ENCODE results near the gene NOTCH2. TPM values are rescaled to one million over a fixed set of nuclear protein-coding genes. Genes with fewer than 3 reads are reported as not detected.
"Not testable (repeated sequence)": the region's sequence is repeated elsewhere in the genome, so short reads cannot be mapped to it uniquely, and the experiment has no call there.

The NOTCH2 gene
- total and polyA plus RNA-seq, 8 donors: 69.1 to 129 (median 82.2) TPM

DNA sequence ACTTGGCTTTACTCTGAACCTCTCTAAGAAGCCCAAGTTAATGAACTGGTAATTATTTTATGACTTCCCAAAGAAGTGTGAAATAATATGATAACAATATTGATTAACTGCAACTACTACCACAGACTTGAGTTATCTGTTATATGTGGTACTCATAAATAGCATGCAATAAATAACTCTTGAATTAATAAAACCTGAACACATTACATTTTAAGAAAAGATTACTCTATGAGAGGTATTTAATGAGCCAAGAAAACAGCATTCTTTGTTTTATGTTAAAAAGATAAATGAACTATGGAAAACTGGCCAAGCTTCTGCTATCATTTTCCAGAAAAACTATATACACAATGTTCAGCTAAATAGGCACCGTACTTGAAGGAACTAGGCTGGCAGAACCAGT lies 45.7 kb downstream of the NOTCH2 start:
- ATAC-seq; intact Hi-C loops (cut with DNase I); H3K4me3 ChIP-seq; H3K9me3 ChIP-seq; H3K36me3 ChIP-seq; H3K27ac ChIP-seq; H3K4me1 ChIP-seq; H3K27me3 ChIP-seq: not testable (repeated sequence)
- peak in 2 of 4 donors; percentile 7 to 19 for DNase-seq

DNA sequence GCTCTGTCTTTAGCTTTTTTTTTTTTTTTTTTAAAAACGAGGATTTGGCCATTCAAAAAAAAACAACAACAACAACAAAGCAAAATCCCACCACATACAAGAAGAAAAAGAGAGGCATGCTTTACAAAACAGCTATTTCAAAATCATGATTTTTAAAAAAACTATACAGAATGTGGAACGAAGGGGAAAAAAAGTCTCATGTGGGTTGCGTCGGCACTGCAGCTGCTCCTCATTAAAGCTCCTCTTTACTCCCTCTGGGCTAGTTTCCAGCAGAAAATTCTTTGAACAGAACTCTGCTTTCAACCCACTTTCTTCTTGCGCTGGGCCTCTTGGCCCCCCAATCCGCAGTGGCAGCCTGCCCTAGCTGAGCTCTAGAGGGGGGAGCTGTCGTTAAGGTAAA lies 54.5 kb downstream of the NOTCH2 start:
- intact Hi-C loops (cut with DNase I); H3K9me3 ChIP-seq: not testable (repeated sequence)

DNA sequence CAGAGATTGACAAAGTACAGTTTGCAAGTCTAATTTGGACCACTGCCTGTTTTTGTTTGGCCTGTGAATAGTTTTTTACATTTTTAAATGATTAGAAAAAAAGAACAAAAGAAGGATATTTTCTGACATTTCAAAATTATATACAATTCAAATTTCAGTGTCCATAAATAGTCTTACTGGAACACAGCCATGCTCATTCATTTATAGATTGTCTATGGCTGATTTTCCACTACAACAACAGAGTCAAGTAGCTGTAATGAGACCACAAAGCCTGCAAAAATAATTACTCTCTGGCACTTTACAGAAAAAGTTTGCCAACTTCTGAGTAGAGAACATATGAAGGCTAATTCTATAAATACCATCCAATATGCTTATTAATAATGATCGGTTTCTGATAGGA lies 61.1 kb downstream of the NOTCH2 start:
- H3K36me3 ChIP-seq; ATAC-seq; H3K4me1 ChIP-seq; intact Hi-C loops (cut with DNase I); H3K27ac ChIP-seq; DNase-seq; H3K4me3 ChIP-seq; H3K27me3 ChIP-seq; H3K9me3 ChIP-seq: not testable (repeated sequence)

More for the DNA sequence above, 54.5 kb downstream of the NOTCH2 start:
- H3K27me3 ChIP-seq, ATAC-seq, H3K4me1 ChIP-seq, H3K36me3 ChIP-seq, H3K4me3 ChIP-seq: not testable (repeated sequence)
- peak in 2 of 4 donors; percentile 6 to 34 for DNase-seq
- peak overlapping the region in 1 of 2 donors; percentile 28 for H3K27ac ChIP-seq

DNA sequence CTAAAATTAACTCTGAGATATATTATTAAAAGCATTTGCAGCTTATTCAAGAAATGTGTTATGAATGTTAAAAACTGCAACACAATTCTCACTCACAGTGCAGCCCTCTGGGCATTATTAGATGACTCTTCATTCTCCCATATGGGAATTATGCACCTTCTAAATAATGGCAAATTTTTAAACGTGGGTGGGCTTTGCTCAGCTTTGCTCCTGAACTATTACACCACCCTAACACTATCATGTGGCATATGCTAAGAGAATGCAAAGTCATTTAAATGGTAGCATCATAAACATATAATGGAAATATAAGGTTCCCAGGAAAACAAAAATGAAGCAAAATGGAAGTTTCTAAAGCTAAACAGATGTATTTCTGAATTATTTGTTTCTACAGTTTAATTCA lies 61.6 kb downstream of the NOTCH2 start:
- H3K9me3 ChIP-seq; H3K36me3 ChIP-seq; intact Hi-C loops (cut with DNase I); H3K4me3 ChIP-seq; DNase-seq; H3K4me1 ChIP-seq; H3K27ac ChIP-seq; H3K27me3 ChIP-seq; ATAC-seq: not testable (repeated sequence)

DNA sequence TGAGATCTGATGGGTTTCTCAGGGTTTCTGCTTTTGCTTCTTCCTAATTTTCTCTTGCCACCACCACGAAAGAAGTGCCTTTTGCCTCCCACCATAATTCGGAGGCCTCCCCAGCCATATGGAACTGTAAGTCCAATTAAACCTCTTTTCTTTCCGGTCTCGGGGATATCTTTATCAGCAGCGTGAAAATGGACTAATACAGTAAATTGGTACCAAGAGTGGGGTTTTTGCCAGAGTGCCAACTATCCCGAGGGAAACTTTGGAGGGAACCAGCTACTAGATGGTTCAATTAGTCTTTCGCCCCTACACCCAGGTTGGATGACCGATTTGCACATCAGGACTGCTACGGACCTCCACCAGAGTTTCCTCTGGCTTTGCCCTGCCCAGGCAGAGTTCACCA lies 68.4 kb downstream of the NOTCH2 start:
- H3K4me1 ChIP-seq; H3K9me3 ChIP-seq; H3K4me3 ChIP-seq; H3K27ac ChIP-seq; ATAC-seq; intact Hi-C loops (cut with DNase I); H3K27me3 ChIP-seq; DNase-seq: not testable (repeated sequence)
- H3K36me3 ChIP-seq: peaks cover 0 to 12% of the 10 kb centered on the region in 2 donors

DNA sequence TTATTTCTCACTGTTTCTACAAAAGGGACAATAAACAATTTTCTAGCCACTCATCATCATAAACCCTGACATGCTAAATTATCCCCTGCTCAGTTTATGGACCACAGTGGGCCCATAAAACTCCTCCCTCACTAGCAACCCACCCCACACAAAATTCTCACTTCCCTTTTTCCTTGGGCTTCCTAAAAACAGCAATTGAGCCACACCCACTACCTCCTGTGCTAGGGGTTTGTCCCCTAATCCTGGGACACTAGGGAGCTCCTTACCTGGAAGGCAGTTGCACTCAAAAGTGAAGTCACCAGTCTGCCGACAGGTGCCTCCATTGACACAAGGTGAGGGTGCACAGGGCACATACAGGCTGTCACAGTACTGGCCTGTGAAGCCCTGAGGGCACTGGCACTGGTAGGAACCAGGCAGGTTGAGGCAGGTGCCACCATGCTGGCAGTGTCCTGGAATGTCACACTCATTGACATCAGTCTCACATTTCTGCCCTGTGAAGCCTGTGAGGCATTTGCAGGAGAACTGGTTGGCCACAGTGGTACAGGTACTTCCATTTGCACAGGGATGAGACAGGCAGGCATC lies 72.6 kb downstream of the NOTCH2 start:
- H3K27me3 ChIP-seq; H3K36me3 ChIP-seq; DNase-seq; H3K4me3 ChIP-seq; H3K27ac ChIP-seq; ATAC-seq; intact Hi-C loops (cut with DNase I); H3K9me3 ChIP-seq: not testable (repeated sequence)
- peaks cover 0 to 14% of the 10 kb centered on the region in 2 donors for H3K4me1 ChIP-seq

DNA sequence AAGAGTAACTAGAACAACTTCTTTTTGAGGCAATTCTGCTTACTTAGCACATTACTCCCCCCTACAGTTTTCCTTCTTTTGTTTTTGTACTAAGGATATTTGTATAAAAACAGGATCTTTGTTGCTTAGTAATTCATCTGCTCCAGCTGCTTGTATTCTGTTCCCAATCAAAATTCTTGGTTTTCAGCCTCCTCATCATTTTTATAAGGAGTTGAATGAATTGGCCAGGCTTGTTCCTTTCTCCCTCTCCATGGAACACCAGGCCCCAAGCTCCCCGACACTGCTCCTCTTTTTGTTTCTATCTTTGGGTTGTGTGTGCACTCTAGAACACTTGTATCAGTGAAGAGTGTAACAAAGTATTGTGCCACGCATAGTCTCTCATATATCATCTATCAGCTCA lies 73.5 kb downstream of the NOTCH2 start:
- H3K27me3 ChIP-seq; intact Hi-C loops (cut with DNase I); H3K4me3 ChIP-seq; H3K27ac ChIP-seq; ATAC-seq; H3K36me3 ChIP-seq; H3K9me3 ChIP-seq: not testable (repeated sequence)
- peaks cover 0 to 14% of the 10 kb centered on the region in 2 donors for H3K4me1 ChIP-seq
- peak in 2 of 4 donors; percentile 36 to 40 for DNase-seq

DNA sequence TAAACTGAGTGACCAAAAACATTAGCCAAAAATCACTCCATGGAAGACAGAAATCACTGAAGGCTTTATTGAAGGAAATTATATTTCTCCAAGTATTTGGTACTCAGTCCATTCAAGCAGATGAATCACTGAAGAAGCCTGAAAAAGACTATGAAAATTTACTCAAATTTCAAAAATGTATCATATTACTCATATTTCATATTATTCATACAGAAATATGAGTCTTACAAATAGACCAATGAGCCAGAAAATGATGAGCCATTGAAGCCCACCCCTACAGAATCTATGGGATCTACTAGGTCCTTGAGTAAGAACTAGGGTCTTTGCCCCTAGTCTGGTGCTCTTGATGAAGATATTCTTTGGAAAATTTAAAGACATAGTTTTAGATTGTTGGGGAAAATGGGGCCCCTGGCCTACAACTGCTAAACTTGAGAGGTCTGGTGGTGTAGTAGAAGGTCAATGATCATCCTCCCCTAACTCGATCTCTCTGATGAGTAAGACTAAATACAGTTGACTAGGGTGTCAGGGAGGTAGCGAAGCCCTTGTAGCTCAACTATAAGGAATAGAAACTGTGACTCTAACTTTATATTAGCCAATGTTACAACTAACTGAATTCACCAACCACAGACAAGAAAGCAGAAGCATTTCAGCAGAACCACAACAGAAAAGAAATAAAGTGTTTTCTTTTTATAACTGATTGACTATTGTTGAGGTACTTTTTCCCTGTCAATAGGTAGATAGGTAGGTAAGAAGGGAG lies 81.0 kb downstream of the NOTCH2 start:
- no peak for DNase-seq
- ATAC-seq: peak; percentile 44
- H3K27me3 ChIP-seq: no peaks in the 10 kb centered on the region
- TF ChIP-seq, protein P1, sequence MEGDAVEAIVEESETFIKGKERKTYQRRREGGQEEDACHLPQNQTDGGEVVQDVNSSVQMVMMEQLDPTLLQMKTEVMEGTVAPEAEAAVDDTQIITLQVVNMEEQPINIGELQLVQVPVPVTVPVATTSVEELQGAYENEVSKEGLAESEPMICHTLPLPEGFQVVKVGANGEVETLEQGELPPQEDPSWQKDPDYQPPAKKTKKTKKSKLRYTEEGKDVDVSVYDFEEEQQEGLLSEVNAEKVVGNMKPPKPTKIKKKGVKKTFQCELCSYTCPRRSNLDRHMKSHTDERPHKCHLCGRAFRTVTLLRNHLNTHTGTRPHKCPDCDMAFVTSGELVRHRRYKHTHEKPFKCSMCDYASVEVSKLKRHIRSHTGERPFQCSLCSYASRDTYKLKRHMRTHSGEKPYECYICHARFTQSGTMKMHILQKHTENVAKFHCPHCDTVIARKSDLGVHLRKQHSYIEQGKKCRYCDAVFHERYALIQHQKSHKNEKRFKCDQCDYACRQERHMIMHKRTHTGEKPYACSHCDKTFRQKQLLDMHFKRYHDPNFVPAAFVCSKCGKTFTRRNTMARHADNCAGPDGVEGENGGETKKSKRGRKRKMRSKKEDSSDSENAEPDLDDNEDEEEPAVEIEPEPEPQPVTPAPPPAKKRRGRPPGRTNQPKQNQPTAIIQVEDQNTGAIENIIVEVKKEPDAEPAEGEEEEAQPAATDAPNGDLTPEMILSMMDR (IDR thresholded peaks at IDR 0.05): no peak
- H3K4me3 ChIP-seq: no peak overlapping the region
- intact Hi-C loops (cut with DNase I): no loop called here
- no peaks in the 10 kb centered on the region for H3K9me3 ChIP-seq
- peaks cover 13 to 31% of the 10 kb centered on the region in 2 donors for H3K4me1 ChIP-seq
- H3K36me3 ChIP-seq: peaks cover 0 to 16% of the 10 kb centered on the region in 2 donors
- H3K27ac ChIP-seq: peak overlapping the region; percentile 7 to 48

Measured in left lung (tissue), 10 donors.